ENCODE results near the gene LDLRAD1.

- TF ChIP-seq CTCF (optimal IDR thresholded peaks at IDR 0.05 in 1 of 3, IDR thresholded peaks at IDR 0.05 in 1 of 3, conservative IDR thresholded peaks at IDR 0.05 in 1 of 3; ENCODE audit: extremely low read depth in 1 of 3, insufficient read depth in 2 of 3, low read length in 3 of 3) (no peak), EZH2 (IDR thresholded peaks at IDR 0.05; ENCODE audit: low read length) (no peak)
Measured at GRCh38 chr1:54010415-54011117, 7.4 kb downstream of the LDLRAD1 start.

Data from keratinocyte (primary cell).